ENCODE measurements around the gene ADGRB2. TPM values are rescaled to one million over a fixed set of nuclear protein-coding genes. Genes with fewer than 3 reads are reported as not detected.
A peak's percentile ranks its signal among the peaks of the same experiment; 100 is the strongest.

The ADGRB2 gene
- total and polyA plus RNA-seq, 9 donors, result 12.5 to 21.7 (median 19.0) TPM

DNA sequence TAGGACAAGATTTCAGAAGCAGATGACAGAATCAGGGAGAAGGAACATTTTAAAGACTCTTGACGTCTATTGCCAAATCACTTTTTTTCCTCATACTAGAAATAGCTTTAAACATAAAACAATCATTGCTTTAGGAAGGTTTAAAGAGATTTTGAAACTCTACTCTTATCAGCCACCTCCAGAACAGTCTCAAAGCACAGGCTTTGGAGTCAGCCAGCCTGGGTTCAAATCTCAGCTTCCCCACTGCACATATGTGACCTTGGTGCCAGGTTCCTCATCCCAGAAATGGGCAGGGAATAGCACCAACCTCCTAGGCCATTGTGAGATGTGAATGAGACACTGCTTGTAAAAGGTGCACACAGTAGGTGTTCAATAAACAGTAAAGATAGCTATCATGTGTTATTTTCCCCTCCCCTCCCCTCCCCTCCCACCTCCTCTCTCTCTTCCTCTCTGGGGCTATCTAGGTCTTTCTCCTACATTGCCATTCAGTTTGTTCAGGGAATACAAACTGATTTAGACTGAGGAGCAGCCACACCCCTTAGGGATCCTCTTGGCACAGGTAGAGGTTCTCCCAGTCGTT, 31.0 kb upstream of the ADGRB2 start:
- no CpG with 5 or more reads among the region's 2 CpGs for WGBS (ENCODE audit: insufficient coverage)
- peaks cover 10% of the 10 kb centered on the region for H3K27me3 ChIP-seq (ENCODE audit: control insufficient read depth, insufficient read depth, low read length)
- no peak for DNase-seq
- H3K4me3 ChIP-seq (ENCODE audit: low read length), result no peak overlapping the region
- H3K36me3 ChIP-seq (ENCODE audit: control insufficient read depth, insufficient read depth, low read length), result no peaks in the 10 kb centered on the region
- H3K4me1 ChIP-seq (ENCODE audit: control insufficient read depth, insufficient read depth, low read length), result peaks cover 9% of the 10 kb centered on the region
- H3K9me3 ChIP-seq (replicated peaks; ENCODE audit: control insufficient read depth, low read depth, low read length), result no peaks in the 10 kb centered on the region
- no peak overlapping the region for H3K27ac ChIP-seq (ENCODE audit: low read length)

DNA sequence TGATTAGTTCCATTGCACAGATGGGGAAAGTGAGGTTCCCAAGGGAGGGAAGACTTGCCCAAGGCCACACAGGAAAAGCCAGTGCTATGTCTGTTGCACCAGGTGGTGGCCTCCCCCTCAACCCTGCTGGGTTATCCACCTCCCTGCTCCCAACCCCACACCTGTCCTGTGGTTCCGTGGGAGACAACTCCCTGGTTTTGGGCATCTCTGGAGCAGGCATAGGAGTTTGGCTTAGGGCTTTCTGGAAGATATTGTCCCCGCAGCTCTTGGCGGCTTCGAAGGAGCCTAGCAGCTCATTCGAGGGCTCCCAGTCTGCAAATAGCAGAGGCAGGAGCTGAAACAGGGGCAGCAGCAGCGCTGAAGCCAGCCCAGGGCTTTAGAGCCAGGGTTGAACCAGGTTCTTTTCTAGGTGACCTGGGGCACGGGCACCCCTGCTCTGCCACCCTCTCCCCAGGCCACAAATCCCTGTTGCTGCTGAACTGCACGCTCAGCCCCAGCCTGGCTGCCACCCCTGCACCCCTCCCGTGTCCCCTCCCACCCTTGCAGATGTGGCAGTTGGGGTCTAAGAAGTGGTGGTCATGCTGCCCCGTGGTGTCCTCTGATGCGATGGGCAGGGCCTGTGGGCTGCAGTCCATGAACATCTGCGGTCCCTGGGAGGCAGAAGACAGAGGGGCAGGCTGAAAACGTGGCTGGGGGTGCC, 29.6 kb upstream of the ADGRB2 start:
- Histone ChIP-seq H3K9me3 (replicated peaks; ENCODE audit: control insufficient read depth, low read depth, low read length) (no peaks in the 10 kb centered on the region), H3K4me3 (ENCODE audit: low read length) (no peak overlapping the region), H3K4me1 (ENCODE audit: control insufficient read depth, insufficient read depth, low read length) (peaks cover 11% of the 10 kb centered on the region), H3K27ac (ENCODE audit: low read length) (no peak overlapping the region), H3K27me3 (ENCODE audit: control insufficient read depth, insufficient read depth, low read length) (peaks cover 7% of the 10 kb centered on the region), H3K36me3 (ENCODE audit: control insufficient read depth, insufficient read depth, low read length) (no peaks in the 10 kb centered on the region)
- 65% methylated on average over 8 of the region's 13 CpGs for WGBS (ENCODE audit: insufficient coverage)
- DNase-seq, result no peak

DNA sequence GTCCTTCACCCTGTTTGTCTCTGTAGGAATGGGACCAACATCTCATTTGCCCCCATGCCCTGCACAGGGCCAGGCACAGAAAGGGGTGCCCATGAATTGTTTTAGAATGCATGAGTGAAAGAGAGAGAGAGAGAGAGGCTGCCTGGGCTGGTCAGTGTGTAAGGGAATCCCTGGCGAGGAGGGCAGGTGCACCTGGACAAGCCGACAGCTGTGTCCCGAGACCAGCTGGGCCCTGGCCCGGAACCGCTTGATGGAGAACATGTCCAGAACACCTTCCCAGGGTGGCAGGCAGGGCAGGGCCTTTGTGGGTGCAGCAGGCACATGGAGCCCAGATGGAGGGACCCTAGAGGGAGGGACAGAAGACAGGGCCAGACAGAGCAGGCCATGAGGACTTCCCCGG, 28.9 kb upstream of the ADGRB2 start:
- no peaks in the 10 kb centered on the region for H3K9me3 ChIP-seq (replicated peaks; ENCODE audit: control insufficient read depth, low read depth, low read length)
- no peak overlapping the region for H3K4me3 ChIP-seq (ENCODE audit: low read length)
- H3K27me3 ChIP-seq (ENCODE audit: control insufficient read depth, insufficient read depth, low read length), result peaks cover 3% of the 10 kb centered on the region
- H3K27ac ChIP-seq (ENCODE audit: low read length), result no peak overlapping the region
- peaks cover 16% of the 10 kb centered on the region for H3K4me1 ChIP-seq (ENCODE audit: control insufficient read depth, insufficient read depth, low read length)
- DNase-seq, result no peak
- no peaks in the 10 kb centered on the region for H3K36me3 ChIP-seq (ENCODE audit: control insufficient read depth, insufficient read depth, low read length)
- WGBS (ENCODE audit: insufficient coverage), result 56% methylated on average over 5 of the region's 6 CpGs

DNA sequence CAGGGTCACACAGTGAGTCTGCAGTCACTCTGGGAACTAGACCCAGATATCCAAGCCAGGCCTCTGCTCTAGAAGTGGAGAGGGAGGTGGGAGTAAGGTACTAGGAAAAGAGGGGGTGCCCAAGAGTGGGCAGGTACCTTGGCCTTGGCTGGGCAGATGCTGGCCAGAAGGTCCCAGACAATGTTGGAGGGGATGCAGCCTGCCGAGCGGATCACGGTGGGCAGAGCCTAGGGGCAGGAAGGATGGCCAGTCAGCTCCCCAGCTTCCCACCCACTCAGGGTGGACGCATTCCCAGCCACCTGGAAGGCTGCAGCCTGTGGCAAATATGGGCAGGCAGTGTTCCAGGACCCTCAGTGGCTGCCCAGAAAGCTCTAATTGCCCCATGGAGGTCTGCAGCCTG, 28.4 kb upstream of the ADGRB2 start:
- Histone ChIP-seq H3K36me3 (ENCODE audit: control insufficient read depth, insufficient read depth, low read length) (no peaks in the 10 kb centered on the region), H3K4me3 (ENCODE audit: low read length) (no peak overlapping the region), H3K4me1 (ENCODE audit: control insufficient read depth, insufficient read depth, low read length) (peaks cover 21% of the 10 kb centered on the region), H3K9me3 (replicated peaks; ENCODE audit: control insufficient read depth, low read depth, low read length) (no peaks in the 10 kb centered on the region), H3K27me3 (ENCODE audit: control insufficient read depth, insufficient read depth, low read length) (no peaks in the 10 kb centered on the region), H3K27ac (ENCODE audit: low read length) (no peak overlapping the region)
- 45% methylated on average over 3 of the region's 4 CpGs for WGBS (ENCODE audit: insufficient coverage)
- DNase-seq, result no peak

DNA sequence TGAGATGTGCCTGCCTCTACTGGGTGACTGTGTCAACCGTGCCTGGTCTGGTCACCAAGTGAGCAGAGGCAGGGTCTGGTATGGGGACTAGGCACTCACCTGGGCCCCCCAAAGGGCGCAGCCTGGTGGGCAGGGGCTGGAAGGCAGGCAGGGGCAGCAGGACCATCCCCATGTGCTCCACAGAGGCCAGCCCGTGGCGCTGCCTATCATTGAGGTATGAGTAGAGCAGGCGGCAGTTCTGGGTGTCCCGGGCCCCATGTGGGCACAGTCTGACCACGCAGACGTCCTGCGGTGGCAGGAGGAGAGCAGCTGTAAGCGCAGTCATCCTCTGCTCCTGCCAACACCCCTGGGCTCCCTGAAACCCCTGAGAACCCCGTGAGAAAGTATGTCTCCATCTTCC, 28.0 kb upstream of the ADGRB2 start:
- DNase-seq, result no peak
- no peak overlapping the region for H3K27ac ChIP-seq (ENCODE audit: low read length)
- no peak overlapping the region for H3K4me3 ChIP-seq (ENCODE audit: low read length)
- 86% methylated on average over 10 of the region's 11 CpGs for WGBS (ENCODE audit: insufficient coverage)
- peaks cover 21% of the 10 kb centered on the region for H3K4me1 ChIP-seq (ENCODE audit: control insufficient read depth, insufficient read depth, low read length)
- no peaks in the 10 kb centered on the region for H3K9me3 ChIP-seq (replicated peaks; ENCODE audit: control insufficient read depth, low read depth, low read length)
- H3K36me3 ChIP-seq (ENCODE audit: control insufficient read depth, insufficient read depth, low read length), result no peaks in the 10 kb centered on the region
- no peaks in the 10 kb centered on the region for H3K27me3 ChIP-seq (ENCODE audit: control insufficient read depth, insufficient read depth, low read length)

DNA sequence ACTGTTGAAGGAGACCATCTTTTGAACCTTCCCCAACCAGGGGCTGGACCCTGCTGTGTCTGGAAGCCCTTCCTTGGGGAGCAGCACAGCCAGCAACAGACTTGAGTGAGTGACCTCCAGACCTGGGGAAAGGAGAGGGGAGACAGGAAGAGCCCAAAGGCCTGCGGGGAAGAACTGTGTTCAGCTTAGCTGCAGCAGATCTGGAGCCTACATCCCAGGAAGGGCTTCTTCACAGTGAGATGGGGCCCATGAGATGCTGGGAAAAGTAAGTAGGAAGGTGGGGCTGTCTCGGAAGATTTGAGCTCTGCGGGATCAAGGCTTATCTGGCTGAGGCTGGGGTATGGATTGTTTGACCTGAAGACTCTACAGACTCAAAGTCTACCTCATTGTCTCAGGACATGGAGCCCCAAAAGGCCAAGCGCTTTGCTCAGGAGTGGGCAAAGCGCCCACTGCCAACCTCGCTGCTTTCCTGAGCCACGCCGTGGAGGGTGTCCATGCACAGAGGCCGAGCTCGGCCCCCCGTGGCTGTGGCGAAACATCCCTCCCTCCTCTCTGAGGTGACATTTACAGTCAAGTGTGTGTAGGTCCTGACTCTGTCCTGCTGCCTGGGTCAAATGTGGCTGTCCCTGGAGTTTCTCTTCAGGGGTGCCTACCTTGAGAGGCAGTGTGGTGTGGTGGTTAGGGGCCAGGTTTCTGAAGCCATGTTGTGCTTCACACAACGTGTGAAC, 27.2 kb upstream of the ADGRB2 start:
- no peak for DNase-seq
- Histone ChIP-seq H3K27ac (ENCODE audit: low read length) (no peak overlapping the region), H3K9me3 (replicated peaks; ENCODE audit: control insufficient read depth, low read depth, low read length) (no peaks in the 10 kb centered on the region), H3K4me1 (ENCODE audit: control insufficient read depth, insufficient read depth, low read length) (peaks cover 21% of the 10 kb centered on the region), H3K27me3 (ENCODE audit: control insufficient read depth, insufficient read depth, low read length) (no peaks in the 10 kb centered on the region), H3K36me3 (ENCODE audit: control insufficient read depth, insufficient read depth, low read length) (no peaks in the 10 kb centered on the region), H3K4me3 (ENCODE audit: low read length) (no peak overlapping the region)
- 80% methylated on average over 9 of the region's 13 CpGs for WGBS (ENCODE audit: insufficient coverage)

DNA sequence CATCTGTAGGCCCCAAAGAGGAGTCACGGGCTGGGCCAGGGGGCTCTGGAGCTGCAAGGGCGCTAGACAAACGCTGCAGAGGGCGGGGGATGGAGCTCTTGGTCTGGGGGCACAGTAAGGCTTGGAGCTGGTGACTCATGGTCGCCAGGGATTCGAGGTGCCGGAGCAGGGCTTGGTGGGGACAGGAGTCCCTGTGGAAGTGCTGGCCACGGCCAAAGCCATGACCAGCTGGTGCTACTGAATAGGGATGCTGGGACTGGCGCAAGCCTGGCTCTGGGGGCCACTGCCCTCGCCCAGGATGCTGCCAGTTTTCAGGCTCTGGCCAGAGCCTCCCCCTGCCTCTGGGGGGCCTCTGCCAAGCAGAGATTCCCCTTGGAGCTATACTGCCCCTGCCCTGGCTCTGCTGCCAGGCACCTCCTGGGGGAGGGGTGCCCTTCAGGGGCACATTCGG, 26.5 kb upstream of the ADGRB2 start:
- no peak overlapping the region for H3K27ac ChIP-seq (ENCODE audit: low read length)
- H3K4me1 ChIP-seq (ENCODE audit: control insufficient read depth, insufficient read depth, low read length), result peaks cover 18% of the 10 kb centered on the region
- no peaks in the 10 kb centered on the region for H3K9me3 ChIP-seq (replicated peaks; ENCODE audit: control insufficient read depth, low read depth, low read length)
- H3K36me3 ChIP-seq (ENCODE audit: control insufficient read depth, insufficient read depth, low read length), result no peaks in the 10 kb centered on the region
- no peaks in the 10 kb centered on the region for H3K27me3 ChIP-seq (ENCODE audit: control insufficient read depth, insufficient read depth, low read length)
- 75% methylated on average over 10 of the region's 11 CpGs for WGBS (ENCODE audit: insufficient coverage)
- DNase-seq, result no peak
- no peak overlapping the region for H3K4me3 ChIP-seq (ENCODE audit: low read length)

DNA sequence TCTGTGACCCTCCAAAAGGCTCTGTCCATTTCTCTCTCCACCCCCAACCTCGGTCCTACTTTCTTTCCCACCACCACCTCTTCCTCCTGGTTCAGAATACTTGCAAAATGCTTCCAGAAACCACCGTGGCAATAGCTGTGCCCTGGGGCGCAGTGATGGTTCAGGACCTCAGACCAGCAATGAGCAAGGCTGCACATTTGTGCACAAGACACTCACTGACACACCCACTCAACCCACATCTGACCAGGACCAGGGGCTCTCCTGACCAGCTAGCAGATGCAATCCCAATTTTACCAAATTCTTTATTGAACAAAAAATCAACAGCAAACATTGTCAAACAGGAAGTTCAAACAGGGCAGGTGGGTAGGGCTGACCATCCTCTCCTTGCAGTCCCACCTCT, 26.0 kb upstream of the ADGRB2 start:
- no peak for DNase-seq
- H3K27me3 ChIP-seq (ENCODE audit: control insufficient read depth, insufficient read depth, low read length), result no peaks in the 10 kb centered on the region
- H3K4me3 ChIP-seq (ENCODE audit: low read length), result no peak overlapping the region
- H3K4me1 ChIP-seq (ENCODE audit: control insufficient read depth, insufficient read depth, low read length), result peaks cover 18% of the 10 kb centered on the region
- 76% methylated on average over 3 of the region's 3 CpGs for WGBS (ENCODE audit: insufficient coverage)
- H3K36me3 ChIP-seq (ENCODE audit: control insufficient read depth, insufficient read depth, low read length), result no peaks in the 10 kb centered on the region
- no peak overlapping the region for H3K27ac ChIP-seq (ENCODE audit: low read length)
- H3K9me3 ChIP-seq (replicated peaks; ENCODE audit: control insufficient read depth, low read depth, low read length), result no peaks in the 10 kb centered on the region

DNA sequence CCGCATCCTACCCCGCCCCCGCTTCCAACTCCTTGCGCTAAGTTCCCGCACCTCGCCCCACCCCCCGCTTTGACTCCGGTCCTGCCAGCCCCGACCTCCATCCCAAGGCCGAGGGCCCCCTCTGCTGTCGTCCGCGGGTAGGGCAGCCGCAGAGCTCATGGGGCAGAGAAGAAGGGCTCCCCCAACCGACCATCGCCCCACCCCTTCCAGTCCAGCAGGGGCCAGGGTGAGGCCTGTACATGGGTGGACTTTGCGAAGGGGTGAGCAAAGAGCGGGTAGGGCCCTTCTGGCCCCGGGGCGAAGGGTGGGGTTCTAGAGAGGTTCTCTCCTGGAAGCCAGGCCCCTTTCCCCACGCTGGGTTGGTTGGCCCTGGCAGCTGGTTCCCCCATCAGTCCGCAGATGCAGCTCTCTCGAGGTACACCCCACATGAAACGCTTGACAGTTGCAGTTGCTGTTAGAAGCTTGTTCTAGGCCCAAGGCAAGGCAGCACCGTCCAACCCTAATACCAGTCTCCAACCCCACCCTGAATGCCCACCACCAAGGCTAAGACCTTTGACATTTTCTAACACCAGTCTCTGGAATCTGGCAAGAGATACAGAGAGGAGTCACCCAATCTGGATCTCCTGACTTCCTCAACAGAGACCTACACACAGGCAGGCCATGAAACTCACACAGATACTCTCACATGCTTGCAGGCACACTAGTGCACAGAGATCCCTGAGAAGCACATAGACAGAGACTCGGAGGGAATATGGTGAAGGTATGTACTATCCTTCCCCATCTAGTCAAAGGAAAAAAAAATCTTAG, 25.3 kb upstream of the ADGRB2 start:
- peak overlapping the region; percentile 63 for H3K4me3 ChIP-seq (ENCODE audit: low read length)
- H3K36me3 ChIP-seq (ENCODE audit: control insufficient read depth, insufficient read depth, low read length), result no peaks in the 10 kb centered on the region
- no peaks in the 10 kb centered on the region for H3K9me3 ChIP-seq (replicated peaks; ENCODE audit: control insufficient read depth, low read depth, low read length)
- peaks cover 18% of the 10 kb centered on the region for H3K4me1 ChIP-seq (ENCODE audit: control insufficient read depth, insufficient read depth, low read length)
- H3K27ac ChIP-seq (ENCODE audit: low read length), result peak overlapping the region; percentile 88
- no peaks in the 10 kb centered on the region for H3K27me3 ChIP-seq (ENCODE audit: control insufficient read depth, insufficient read depth, low read length)
- WGBS (ENCODE audit: insufficient coverage), result 13% methylated on average over 13 of the region's 26 CpGs
- peak; percentile 94 for DNase-seq

DNA sequence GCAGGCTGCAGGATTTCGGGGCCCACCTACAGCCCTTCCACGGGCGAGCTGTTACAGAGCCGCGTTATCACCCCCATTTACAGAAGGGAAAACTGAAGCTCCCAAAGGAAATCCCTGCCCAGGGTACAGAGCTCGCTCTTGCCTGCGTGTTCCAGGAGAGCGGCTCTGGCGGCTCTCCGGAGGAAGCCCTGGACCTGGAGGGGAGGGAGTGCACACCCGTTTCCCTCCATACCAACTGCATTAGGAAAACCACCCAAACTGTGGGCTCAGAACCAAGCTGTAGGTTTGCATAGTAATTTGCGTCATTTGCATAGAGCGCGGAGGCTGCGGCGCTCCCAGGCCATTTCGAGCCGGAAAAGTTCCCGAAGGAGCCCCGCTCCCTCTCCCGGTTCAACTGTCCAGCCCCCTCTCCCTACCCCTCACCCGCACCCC, 24.7 kb upstream of the ADGRB2 start:
- DNase-seq, result peak; percentile 90
- 0% methylated on average over 16 of the region's 22 CpGs for WGBS (ENCODE audit: insufficient coverage)
- Histone ChIP-seq H3K36me3 (ENCODE audit: control insufficient read depth, insufficient read depth, low read length) (no peaks in the 10 kb centered on the region), H3K4me1 (ENCODE audit: control insufficient read depth, insufficient read depth, low read length) (peaks cover 18% of the 10 kb centered on the region), H3K9me3 (replicated peaks; ENCODE audit: control insufficient read depth, low read depth, low read length) (no peaks in the 10 kb centered on the region), H3K27me3 (ENCODE audit: control insufficient read depth, insufficient read depth, low read length) (no peaks in the 10 kb centered on the region), H3K4me3 (ENCODE audit: low read length) (peak overlapping the region; percentile 63), H3K27ac (ENCODE audit: low read length) (peak overlapping the region; percentile 88)

All from muscle of leg (tissue), 11 donors.